ENCODE results near the gene RNASE1. TPM values are rescaled to one million over a fixed set of nuclear protein-coding genes. Genes with fewer than 3 reads are reported as not detected.

RNASE1 gene
- total and polyA plus RNA-seq, 9 of the 15 experiments (the other 6 are each of a cell fraction or from before 2014, with no cell fraction given) = 6.4 to 33.3 (median 13.9) TPM

GRCh38 chr14:20848316-20848954 lies 45.8 kb upstream of the RNASE1 start (continued):
- no peak for TF ChIP-seq ZNF23 (CRISPR knock-in tag; IDR thresholded peaks at IDR 0.05)
- TF ChIP-seq ETV6 (IDR thresholded peaks at IDR 0.05; ENCODE audit: borderline replicate concordance in 1 of 2, low read depth in 2 of 2, low read length in 1 of 2) = no peak
- no peak for TF ChIP-seq ETV6 (CRISPR knock-in tag; IDR thresholded peaks at IDR 0.05; ENCODE audit: borderline replicate concordance)
- no peak for TF ChIP-seq THRAP3 (IDR thresholded peaks at IDR 0.05; ENCODE audit: borderline replicate concordance)
- no peak for TF ChIP-seq ZSCAN29 (IDR thresholded peaks at IDR 0.05)
- TF ChIP-seq FOSL1 (tag; conservative IDR thresholded peaks at IDR 0.05) = peak; percentile 66
- TF ChIP-seq ERF (CRISPR knock-in tag; IDR thresholded peaks at IDR 0.05) = no peak
- TF ChIP-seq ARID2 (IDR thresholded peaks at IDR 0.05) = no peak
- no peak for TF ChIP-seq SUPT5H (IDR thresholded peaks at IDR 0.05)
- no peak for TF ChIP-seq ARNT (IDR thresholded peaks at IDR 0.05)
- no peak for TF ChIP-seq TARDBP (IDR thresholded peaks at IDR 0.05)
- no peak for TF ChIP-seq PRMT5 (CRISPR knock-in tag; IDR thresholded peaks at IDR 0.05)
- no peak for TF ChIP-seq ZNF766 (CRISPR knock-in tag; conservative IDR thresholded peaks at IDR 0.05)
- TF ChIP-seq ZFP36 (IDR thresholded peaks at IDR 0.05; ENCODE audit: low read depth, low read length, partially characterized antibody) = no peak
- no peak for TF ChIP-seq PATZ1 (CRISPR knock-in tag; IDR thresholded peaks at IDR 0.05; ENCODE audit: borderline replicate concordance)
- TF ChIP-seq SRF (CRISPR knock-in tag; IDR thresholded peaks at IDR 0.05) = no peak
- no peak for TF ChIP-seq NR4A1 (CRISPR knock-in tag; IDR thresholded peaks at IDR 0.05)
- no peak for TF ChIP-seq NR4A1 (tag; IDR thresholded peaks at IDR 0.05)
- TF ChIP-seq MAFG (tag; conservative IDR thresholded peaks at IDR 0.05) = 0 out of 2 replicates have a peak, but pooled peaks have one; percentile 7
- TF ChIP-seq, protein P1, sequence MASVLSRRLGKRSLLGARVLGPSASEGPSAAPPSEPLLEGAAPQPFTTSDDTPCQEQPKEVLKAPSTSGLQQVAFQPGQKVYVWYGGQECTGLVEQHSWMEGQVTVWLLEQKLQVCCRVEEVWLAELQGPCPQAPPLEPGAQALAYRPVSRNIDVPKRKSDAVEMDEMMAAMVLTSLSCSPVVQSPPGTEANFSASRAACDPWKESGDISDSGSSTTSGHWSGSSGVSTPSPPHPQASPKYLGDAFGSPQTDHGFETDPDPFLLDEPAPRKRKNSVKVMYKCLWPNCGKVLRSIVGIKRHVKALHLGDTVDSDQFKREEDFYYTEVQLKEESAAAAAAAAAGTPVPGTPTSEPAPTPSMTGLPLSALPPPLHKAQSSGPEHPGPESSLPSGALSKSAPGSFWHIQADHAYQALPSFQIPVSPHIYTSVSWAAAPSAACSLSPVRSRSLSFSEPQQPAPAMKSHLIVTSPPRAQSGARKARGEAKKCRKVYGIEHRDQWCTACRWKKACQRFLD (CRISPR knock-in tag; IDR thresholded peaks at IDR 0.05) = no peak
- TF ChIP-seq MIER1 (IDR thresholded peaks at IDR 0.05; ENCODE audit: low read depth) = no peak
- no peak for TF ChIP-seq ZSCAN32 (CRISPR knock-in tag; IDR thresholded peaks at IDR 0.05)
- TF ChIP-seq PBX2 (CRISPR knock-in tag; IDR thresholded peaks at IDR 0.05; ENCODE audit: low read depth) = no peak
- TF ChIP-seq PBX2 (tag; conservative IDR thresholded peaks at IDR 0.05; ENCODE audit: low read depth) = 0 out of 2 replicates have a peak, but pooled peaks have one; percentile 54
- TF ChIP-seq ZC3H11A (IDR thresholded peaks at IDR 0.05; ENCODE audit: low read depth, low read length) = no peak
- TF ChIP-seq ZFX (CRISPR knock-in tag; IDR thresholded peaks at IDR 0.05) = no peak

Data from K562 (cell line).